ENCODE results near the gene MASP1. TPM values are rescaled to one million over a fixed set of nuclear protein-coding genes. Genes with fewer than 3 reads are reported as not detected.

The MASP1 gene
- total RNA-seq, 2 experiments from 2014 or later, result not detected

GRCh38 chr3:187288855-187289605 lies 2.5 kb downstream of the MASP1 start:
- DNase-seq (no peak), ATAC-seq (no peak)
- Mint-ChIP-seq H3K36me3 (ENCODE audit: low read depth) (no peaks in the 10 kb centered on the region), H3K4me1 (ENCODE audit: low read depth) (no peaks in the 10 kb centered on the region), H3K27me3 (peaks cover 23% of the 10 kb centered on the region), H3K9me3 (no peaks in the 10 kb centered on the region), H3K4me3 (no peak overlapping the region), H3K27ac (no peak overlapping the region)
- POLR2A ChIA-PET, result no interaction called here
- no peak for TF ChIP-seq CTCF (IDR thresholded peaks at IDR 0.05)
- intact Hi-C loops (cut with micrococcal nuclease), result no loop called here
- CTCF ChIA-PET, result interaction anchor here (1.3 kb wide), 1 partner anchor 390 kb away, joined by 5 read pairs; no protein-coding TSS in a partner anchor

- TF ChIP-seq CTCF (IDR thresholded peaks at IDR 0.05), result no peak
- DNase-seq (no peak), ATAC-seq (no peak)
- intact Hi-C loops (cut with micrococcal nuclease), result no loop called here
- CTCF ChIA-PET, result interaction anchor here (1.3 kb wide), 1 partner anchor 391 kb away, joined by 5 read pairs; no protein-coding TSS in a partner anchor
- Mint-ChIP-seq H3K27me3 (peaks cover 19% of the 10 kb centered on the region), H3K4me1 (ENCODE audit: low read depth) (no peaks in the 10 kb centered on the region), H3K9me3 (no peaks in the 10 kb centered on the region), H3K4me3 (no peak overlapping the region), H3K36me3 (ENCODE audit: low read depth) (no peaks in the 10 kb centered on the region), H3K27ac (no peak overlapping the region)
- POLR2A ChIA-PET, result no interaction called here
Measured at GRCh38 chr3:187288131-187288854, 3.2 kb downstream of the MASP1 start.

GRCh38 chr3:187287256-187287655 lies 4.3 kb downstream of the MASP1 start:
- Mint-ChIP-seq H3K4me1 (ENCODE audit: low read depth) (no peaks in the 10 kb centered on the region), H3K27me3 (peaks cover 17% of the 10 kb centered on the region), H3K4me3 (no peak overlapping the region), H3K27ac (no peak overlapping the region), H3K9me3 (no peaks in the 10 kb centered on the region), H3K36me3 (ENCODE audit: low read depth) (no peaks in the 10 kb centered on the region)
- no peak for ATAC-seq
- DNase-seq, result no peak
- no peak for TF ChIP-seq CTCF (IDR thresholded peaks at IDR 0.05)
- ChIA-PET POLR2A (no interaction called here), CTCF (no interaction called here)
- intact Hi-C loops (cut with micrococcal nuclease), result no loop called here

- no peak for TF ChIP-seq CTCF (IDR thresholded peaks at IDR 0.05)
- intact Hi-C loops (cut with micrococcal nuclease), result no loop called here
- DNase-seq (no peak), ATAC-seq (no peak)
- Mint-ChIP-seq H3K4me3 (no peak overlapping the region), H3K36me3 (ENCODE audit: low read depth) (no peaks in the 10 kb centered on the region), H3K27me3 (peaks cover 14% of the 10 kb centered on the region), H3K27ac (no peak overlapping the region), H3K4me1 (ENCODE audit: low read depth) (no peaks in the 10 kb centered on the region), H3K9me3 (no peaks in the 10 kb centered on the region)
- ChIA-PET CTCF (no interaction called here), POLR2A (no interaction called here)
Measured at GRCh38 chr3:187286467-187287059, 5.0 kb downstream of the MASP1 start.

All from activated CD8-positive, alpha-beta T cell treated with anti-CD3 and anti-CD28 coated beads for 36 hours (primary cell).